ENCODE data around the gene QSOX2. TPM values are rescaled to one million over a fixed set of nuclear protein-coding genes. Genes with fewer than 3 reads are reported as not detected.

QSOX2 gene
- total RNA-seq, 1 donor, result 12.7 TPM

DNA sequence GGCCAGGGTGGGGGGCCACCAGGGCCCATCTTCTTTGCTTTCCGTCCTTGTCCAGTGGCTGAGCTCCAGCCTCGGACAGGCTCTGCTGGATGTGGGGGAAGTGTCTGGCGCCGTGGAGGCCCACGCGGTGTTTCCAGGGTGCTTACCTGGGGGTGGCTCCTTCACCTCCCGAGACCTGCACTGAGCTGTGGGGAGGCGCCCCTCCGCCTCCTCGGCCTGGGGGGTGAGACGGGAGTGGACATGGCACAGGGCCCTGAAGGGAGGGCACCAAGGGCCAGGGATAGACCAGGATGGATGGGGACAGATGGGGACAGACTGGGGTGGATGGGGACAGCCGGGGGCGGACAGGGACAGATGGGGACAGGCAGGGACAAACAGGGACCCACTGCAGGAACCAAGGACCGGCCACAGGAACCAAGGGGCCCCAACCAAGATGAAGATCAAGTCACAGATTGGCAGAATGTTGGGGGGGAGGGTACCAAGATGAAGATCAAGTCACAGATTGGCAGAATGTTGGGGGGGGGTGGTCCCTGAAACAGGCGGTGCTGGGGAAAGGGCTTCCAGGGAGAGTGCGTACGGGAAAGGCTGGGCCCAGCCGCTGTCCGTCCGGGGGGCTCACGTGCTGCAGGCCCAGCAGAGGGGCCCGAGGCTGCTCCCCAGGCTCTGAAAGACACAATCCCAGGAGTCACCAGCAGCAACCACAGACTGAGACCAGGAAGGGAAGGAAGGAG is 13.3 kb upstream of the QSOX2 start:
- Histone ChIP-seq H3K27me3 (ENCODE audit: insufficient read depth, low read length) (no peaks in the 10 kb centered on the region), H3K36me3 (ENCODE audit: insufficient read depth, low read length) (no peaks in the 10 kb centered on the region), H4K20me1 (ENCODE audit: insufficient read depth, low read length) (no peaks in the 10 kb centered on the region), H3K4me3 (ENCODE audit: insufficient read depth, low read length) (no peak overlapping the region), H3K79me2 (ENCODE audit: insufficient read depth, low read length) (no peaks in the 10 kb centered on the region), H3K4me2 (ENCODE audit: insufficient read depth, low read length) (no peak overlapping the region), H3K27ac (ENCODE audit: low read depth, low read length) (no peak overlapping the region), H3K4me1 (ENCODE audit: insufficient read depth, low read length) (peaks cover 11% of the 10 kb centered on the region), H2AFZ (ENCODE audit: low read length) (no peak overlapping the region), H3K9me3 (ENCODE audit: low read depth, low read length) (no peaks in the 10 kb centered on the region)
- no peak for DNase-seq (ENCODE audit: insufficient read length, low spot score, missing footprints)
- TF ChIP-seq, protein P1, sequence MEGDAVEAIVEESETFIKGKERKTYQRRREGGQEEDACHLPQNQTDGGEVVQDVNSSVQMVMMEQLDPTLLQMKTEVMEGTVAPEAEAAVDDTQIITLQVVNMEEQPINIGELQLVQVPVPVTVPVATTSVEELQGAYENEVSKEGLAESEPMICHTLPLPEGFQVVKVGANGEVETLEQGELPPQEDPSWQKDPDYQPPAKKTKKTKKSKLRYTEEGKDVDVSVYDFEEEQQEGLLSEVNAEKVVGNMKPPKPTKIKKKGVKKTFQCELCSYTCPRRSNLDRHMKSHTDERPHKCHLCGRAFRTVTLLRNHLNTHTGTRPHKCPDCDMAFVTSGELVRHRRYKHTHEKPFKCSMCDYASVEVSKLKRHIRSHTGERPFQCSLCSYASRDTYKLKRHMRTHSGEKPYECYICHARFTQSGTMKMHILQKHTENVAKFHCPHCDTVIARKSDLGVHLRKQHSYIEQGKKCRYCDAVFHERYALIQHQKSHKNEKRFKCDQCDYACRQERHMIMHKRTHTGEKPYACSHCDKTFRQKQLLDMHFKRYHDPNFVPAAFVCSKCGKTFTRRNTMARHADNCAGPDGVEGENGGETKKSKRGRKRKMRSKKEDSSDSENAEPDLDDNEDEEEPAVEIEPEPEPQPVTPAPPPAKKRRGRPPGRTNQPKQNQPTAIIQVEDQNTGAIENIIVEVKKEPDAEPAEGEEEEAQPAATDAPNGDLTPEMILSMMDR (IDR thresholded peaks at IDR 0.05; ENCODE audit: extremely low read depth, low read depth, low read length), result no peak

DNA sequence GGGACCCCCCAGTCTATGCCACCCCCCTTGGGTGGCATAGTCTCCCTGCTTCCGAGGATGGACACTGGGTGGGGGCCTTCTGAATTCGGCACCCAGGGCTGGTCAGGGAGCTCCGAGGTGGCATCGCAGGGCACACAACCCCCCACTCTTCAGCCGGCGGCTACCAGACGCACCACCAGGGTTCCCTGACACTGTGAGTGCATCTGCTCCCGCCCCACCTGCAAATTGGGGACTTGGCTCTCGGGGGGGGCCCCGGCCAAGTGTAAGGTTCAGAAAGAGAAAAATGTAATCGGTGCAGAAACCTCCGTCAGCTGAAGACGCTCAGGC is 12.7 kb upstream of the QSOX2 start:
- Histone ChIP-seq H3K4me2 (ENCODE audit: insufficient read depth, low read length) (no peak overlapping the region), H3K27me3 (ENCODE audit: insufficient read depth, low read length) (no peaks in the 10 kb centered on the region), H3K36me3 (ENCODE audit: insufficient read depth, low read length) (no peaks in the 10 kb centered on the region), H3K27ac (ENCODE audit: low read depth, low read length) (no peak overlapping the region), H4K20me1 (ENCODE audit: insufficient read depth, low read length) (no peaks in the 10 kb centered on the region), H3K4me3 (ENCODE audit: insufficient read depth, low read length) (no peak overlapping the region), H3K9me3 (ENCODE audit: low read depth, low read length) (no peaks in the 10 kb centered on the region), H3K79me2 (ENCODE audit: insufficient read depth, low read length) (no peaks in the 10 kb centered on the region), H2AFZ (ENCODE audit: low read length) (no peak overlapping the region), H3K4me1 (ENCODE audit: insufficient read depth, low read length) (peaks cover 11% of the 10 kb centered on the region)
- peak; percentile 81 for DNase-seq (ENCODE audit: insufficient read length, low spot score, missing footprints)
- TF ChIP-seq, protein P1 (IDR thresholded peaks at IDR 0.05; ENCODE audit: extremely low read depth, low read depth, low read length), result no peak

DNA sequence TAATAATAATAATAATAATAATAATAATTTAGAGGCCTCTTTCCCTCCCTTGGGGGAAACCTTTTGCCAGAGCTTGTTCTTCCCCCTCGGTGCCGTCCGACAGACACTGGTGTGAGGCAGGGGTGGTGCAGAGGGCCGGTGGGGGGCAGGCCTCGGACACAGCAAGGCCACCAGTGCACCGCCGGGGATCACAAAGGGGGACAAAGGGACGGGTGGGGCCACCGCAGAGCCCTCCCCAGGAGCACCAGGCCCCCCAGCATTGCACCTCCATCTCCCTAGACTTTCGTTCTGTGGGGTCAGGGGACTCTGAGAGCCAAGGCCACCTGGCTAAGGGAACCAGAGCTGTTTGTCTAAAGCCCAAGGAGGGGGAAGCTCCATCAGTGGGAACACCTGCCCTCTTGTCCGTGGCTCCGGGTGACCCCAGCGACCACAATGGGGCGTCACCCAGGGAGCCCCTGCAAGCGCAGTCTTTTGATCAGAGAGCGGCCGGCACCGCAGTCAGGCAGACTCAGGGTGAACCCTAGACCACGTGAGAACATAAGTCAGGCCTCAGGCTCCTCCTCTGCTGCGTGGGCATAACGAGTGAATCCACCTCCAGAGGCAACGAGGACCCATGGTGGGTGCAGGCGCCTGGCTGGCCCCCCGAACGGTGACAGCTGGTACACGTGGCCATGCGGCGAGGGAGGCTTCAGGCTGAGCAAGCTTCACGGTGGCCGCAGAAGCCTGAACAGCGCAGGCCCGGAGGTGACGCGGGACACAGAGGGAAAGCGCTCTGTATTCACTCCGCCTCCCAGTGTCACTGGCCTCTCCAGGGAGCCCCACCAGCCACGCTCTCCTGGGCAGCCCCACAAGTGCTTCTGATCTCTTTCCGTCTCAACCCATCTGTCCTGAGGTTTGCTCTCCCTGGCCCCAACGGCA is 12.0 kb upstream of the QSOX2 start:
- no peak overlapping the region for H3K4me3 ChIP-seq (ENCODE audit: insufficient read depth, low read length)
- H3K4me2 ChIP-seq (ENCODE audit: insufficient read depth, low read length), result no peak overlapping the region
- no peaks in the 10 kb centered on the region for H3K36me3 ChIP-seq (ENCODE audit: insufficient read depth, low read length)
- H4K20me1 ChIP-seq (ENCODE audit: insufficient read depth, low read length), result no peaks in the 10 kb centered on the region
- no peak overlapping the region for H2AFZ ChIP-seq (ENCODE audit: low read length)
- no peak overlapping the region for H3K27ac ChIP-seq (ENCODE audit: low read depth, low read length)
- DNase-seq (ENCODE audit: insufficient read length, low spot score, missing footprints), result no peak
- no peaks in the 10 kb centered on the region for H3K27me3 ChIP-seq (ENCODE audit: insufficient read depth, low read length)
- TF ChIP-seq, protein P1 (IDR thresholded peaks at IDR 0.05; ENCODE audit: extremely low read depth, low read depth, low read length), result no peak
- H3K79me2 ChIP-seq (ENCODE audit: insufficient read depth, low read length), result no peaks in the 10 kb centered on the region
- H3K9me3 ChIP-seq (ENCODE audit: low read depth, low read length), result no peaks in the 10 kb centered on the region
- peaks cover 11% of the 10 kb centered on the region for H3K4me1 ChIP-seq (ENCODE audit: insufficient read depth, low read length)
